HepG2 (cell line): Measurements from ENCODE around the gene CBLN4. TPM values are rescaled to one million over a fixed set of nuclear protein-coding genes. Genes with fewer than 3 reads are reported as not detected.

Source experiments
- ATAC-seq: fragments of 200-7000 bp; cut with Tn5 transposase; 3 replicates; pipeline ENCODE4 v1.9.1; 2020; ENCODE audit warnings: mild to moderate bottlenecking, moderate library complexity
- BruUV-seq: library from RNA; stranded (reverse); fragments of 400-500 nt; replicated peaks from 2 replicates; lab custom pipeline; 2021; lab: Mats Ljungman, UMichigan
- CTCF ChIA-PET: fragments of 300-600 bp; formaldehyde crosslinking; extraction: SDS; loops from one replicate; lab custom pipeline; 2021; ENCODE audit warnings: low total read pairs, inconsistent platforms, low intra/inter-chr PET ratio; lab: Yijun Ruan, JAX
- POLR2A ChIA-PET: fragments of 350-600 bp; sonication (Branson Sonifier 250); formaldehyde crosslinking; loops from one replicate; lab custom pipeline; 2020; ENCODE audit warnings: antibody characterized with exemption, inconsistent platforms; lab: Yijun Ruan, JAX
- DNase-seq: peaks from one replicate; pipeline ENCODE4 v3.0.0-alpha.2; 2015; ENCODE audit warnings: low spot score
- FAIRE-seq: peaks from 3 replicates; lab custom pipeline; 2011; peaks lifted over from hg19 to GRCh38; lab: Jason Lieb, UNC
- H2AFZ ChIP-seq: one replicate; pipeline ENCODE4 v1.6.1; 2011; ENCODE audit warnings: low read length, inconsistent platforms
- H3K27ac ChIP-seq: fragments of 300-600 bp; 3 replicates; pipeline ENCODE4 v1.8.0; 2011; ENCODE audit warnings: mixed run types, mild to moderate bottlenecking, mixed read lengths, low read length, inconsistent platforms; ENCODE audit not compliant: insufficient read depth; ENCODE audit errors: extremely low read length
- H3K27me3 ChIP-seq, 2 experiments: fragments of 200-600 bp in 1 of 2; 2 replicates in 1 of 2; 3 replicates in 1 of 2; pipeline versions ENCODE4 v1.6.0 to v1.8.0; 2011; ENCODE audit warnings: low read length in 2 of 2, mild to moderate bottlenecking in 2 of 2, moderate library complexity in 2 of 2, inconsistent platforms in 1 of 2; ENCODE audit not compliant: insufficient read depth in 2 of 2, control insufficient read depth in 1 of 2
- H3K36me3 ChIP-seq, 2 experiments: fragments of 200-600 bp in 1 of 2; replicated peaks in 1 of 2; 2 replicates in 1 of 2; 3 replicates in 1 of 2; pipeline versions ENCODE4 v1.5.1 to v1.8.0; 2011; ENCODE audit warnings: low read length in 2 of 2, inconsistent platforms in 1 of 2; ENCODE audit not compliant: insufficient read depth in 2 of 2, control insufficient read depth in 1 of 2
- H3K4me1 ChIP-seq: 2 replicates; pipeline ENCODE4 v1.5.1; 2012; ENCODE audit warnings: low read length, inconsistent platforms; ENCODE audit not compliant: insufficient read depth
- H3K4me2 ChIP-seq: 2 replicates; pipeline ENCODE4 v1.6.0; 2011; ENCODE audit warnings: low read depth, low read length, inconsistent platforms
- H3K4me3 ChIP-seq, 3 experiments: fragments of 200-600 bp in 1 of 3; sonication (generic), shearing (Covaris generic) in 1 of 3; replicated peaks in 1 of 3; 2 replicates each; pipeline ENCODE4 v1.5.1; 2011 to 2016; ENCODE audit warnings: low read length in 3 of 3, inconsistent platforms in 2 of 3, low read depth in 2 of 3, mild to moderate bottlenecking in 2 of 3, control low read depth in 1 of 3, mixed read lengths in 1 of 3; ENCODE audit not compliant: insufficient read depth in 1 of 3
- H3K79me2 ChIP-seq: one replicate; pipeline ENCODE4 v1.6.1; 2011; ENCODE audit warnings: low read length, inconsistent platforms; ENCODE audit not compliant: insufficient read depth
- H3K9ac ChIP-seq: 2 replicates; pipeline ENCODE4 v1.6.0; 2011; ENCODE audit warnings: mild to moderate bottlenecking, low read depth, low read length, inconsistent platforms; ENCODE audit not compliant: insufficient read depth
- H3K9me3 ChIP-seq: 2 replicates; pipeline ENCODE4 v1.5.1; 2012; ENCODE audit warnings: mild to moderate bottlenecking, low read length
- H4K20me1 ChIP-seq: 2 replicates; pipeline ENCODE4 v1.6.0; 2011; ENCODE audit warnings: inconsistent platforms, mild to moderate bottlenecking, low read length, moderate library complexity; ENCODE audit not compliant: insufficient read depth
- GLMP ChIP-seq: sonication (generic); formaldehyde crosslinking; IDR thresholded peaks from 2 replicates; pipeline ENCODE4 v1.9.0; 2021; ENCODE audit warnings: missing genetic modification reagents, mild to moderate bottlenecking, borderline replicate concordance
- KLF9 ChIP-seq: IDR thresholded peaks from 2 replicates; pipeline ENCODE4 v1.6.1; 2016; ENCODE audit warnings: low read depth
- MEIS2 ChIP-seq: sonication (generic); formaldehyde crosslinking; IDR thresholded peaks from 2 replicates; pipeline ENCODE4 v1.9.0; 2021; ENCODE audit warnings: mild to moderate bottlenecking, missing genetic modification reagents
- SIX1 ChIP-seq: sonication (generic); formaldehyde crosslinking; IDR thresholded peaks from 2 replicates; pipeline ENCODE4 v1.4.0; 2020; ENCODE audit warnings: missing genetic modification reagents, borderline replicate concordance
- TAF15 ChIP-seq: fragments of 200-400 bp; formaldehyde crosslinking; IDR thresholded peaks from one replicate; pipeline ENCODE4 v1.6.1; 2018; ENCODE audit warnings: mild to moderate bottlenecking, low read depth, low read length; ENCODE audit not compliant: poor library complexity, severe bottlenecking
- TCF12 ChIP-seq, 2 experiments: fragments of 450-650 bp in 1 of 2; sonication (generic) in 1 of 2; formaldehyde crosslinking in 1 of 2; IDR thresholded peaks; 2 replicates each; pipeline versions ENCODE4 v1.6.1 to v1.8.0; 2017 to 2022; ENCODE audit warnings: antibody characterized with exemption in 1 of 2, mild to moderate bottlenecking in 1 of 2, missing genetic modification reagents in 1 of 2, moderate library complexity in 1 of 2
- ZMAT3 ChIP-seq: sonication (generic); formaldehyde crosslinking; conservative IDR thresholded peaks from 2 replicates; pipeline ENCODE4 v1.7.0; 2021; ENCODE audit warnings: missing genetic modification reagents
- ZNF12 ChIP-seq: sonication (generic); formaldehyde crosslinking; IDR thresholded peaks from 2 replicates; pipeline ENCODE4 v1.5.0; 2020; ENCODE audit warnings: missing genetic modification reagents
- ZNF562 ChIP-seq: sonication (generic); formaldehyde crosslinking; IDR thresholded peaks from 2 replicates; pipeline ENCODE4 v1.8.0; 2022; ENCODE audit warnings: missing genetic modification reagents, borderline replicate concordance
- ZZZ3 ChIP-seq: sonication (generic); formaldehyde crosslinking; IDR thresholded peaks from 2 replicates; pipeline ENCODE4 v1.4.0; 2020; ENCODE audit warnings: missing genetic modification reagents, mild to moderate bottlenecking, borderline replicate concordance
- WGBS: methylation state at CpG from one replicate; pipeline ENCODE4 v1.1.6; 2017; ENCODE audit warnings: low lambda C conversion rate; 5-methylcytosine and 5-hydroxymethylcytosine counted together
- in situ Hi-C: cut with HindIII; loops from 2 replicates; pipeline ENCODE4 v1.10.0; 2017; ENCODE audit warnings: low pct_unique_long_range_greater_than_20kb; ENCODE audit not compliant: extremely low pct_ligation_motif_present
- intact Hi-C: fragments of 100-400 bp; cut with micrococcal nuclease; formaldehyde crosslinking; loops from one replicate; pipeline ENCODE4 v1.10.0; 2022; ENCODE audit not compliant: unreplicated experiment
- polyA plus RNA-seq, 8 experiments: library from polyadenylated mRNA; depleted of rRNA in 3 of 8; stranded (reverse) in 7 of 8; unstranded in 1 of 8; fragments of >200 nt; fragmentation: Illumina TruSeq in 4 of 8; extraction: Trizol in 4 of 8; gene quantifications; 2 replicates each; pipeline versions ENCODE4 v1.2.1 to v1.2.3, GENCODE V29; 2011 to 2016; ENCODE audit warnings: low read depth in 4 of 8, missing spikeins in 1 of 8, mixed read lengths in 1 of 8; ENCODE audit not compliant: insufficient read depth in 1 of 8
- total RNA-seq, 5 experiments: library from RNA; depleted of rRNA; stranded (reverse); fragments of >200 nt; fragmentation: Illumina TruSeq; extraction: Trizol; gene quantifications; 2 replicates each; pipeline ENCODE4 v1.2.3, GENCODE V29; 2016; ENCODE audit warnings: low read depth in 1 of 5
- TF ChIP-seq, protein P1 (sequence below): sonication (generic); formaldehyde crosslinking; conservative IDR thresholded peaks from 2 replicates; pipeline ENCODE4 v1.4.0; 2020; ENCODE audit warnings: missing genetic modification reagents
- TF ChIP-seq, protein P2 (sequence below): conservative IDR thresholded peaks from 2 replicates; pipeline ENCODE4 v1.6.1; 2018; ENCODE audit warnings: missing genetic modification reagents

CBLN4 gene
- total and polyA plus RNA-seq, 2 of the 13 experiments (the other 11 are each of a cell fraction or from before 2014, with no cell fraction given) = not detected

DNA sequence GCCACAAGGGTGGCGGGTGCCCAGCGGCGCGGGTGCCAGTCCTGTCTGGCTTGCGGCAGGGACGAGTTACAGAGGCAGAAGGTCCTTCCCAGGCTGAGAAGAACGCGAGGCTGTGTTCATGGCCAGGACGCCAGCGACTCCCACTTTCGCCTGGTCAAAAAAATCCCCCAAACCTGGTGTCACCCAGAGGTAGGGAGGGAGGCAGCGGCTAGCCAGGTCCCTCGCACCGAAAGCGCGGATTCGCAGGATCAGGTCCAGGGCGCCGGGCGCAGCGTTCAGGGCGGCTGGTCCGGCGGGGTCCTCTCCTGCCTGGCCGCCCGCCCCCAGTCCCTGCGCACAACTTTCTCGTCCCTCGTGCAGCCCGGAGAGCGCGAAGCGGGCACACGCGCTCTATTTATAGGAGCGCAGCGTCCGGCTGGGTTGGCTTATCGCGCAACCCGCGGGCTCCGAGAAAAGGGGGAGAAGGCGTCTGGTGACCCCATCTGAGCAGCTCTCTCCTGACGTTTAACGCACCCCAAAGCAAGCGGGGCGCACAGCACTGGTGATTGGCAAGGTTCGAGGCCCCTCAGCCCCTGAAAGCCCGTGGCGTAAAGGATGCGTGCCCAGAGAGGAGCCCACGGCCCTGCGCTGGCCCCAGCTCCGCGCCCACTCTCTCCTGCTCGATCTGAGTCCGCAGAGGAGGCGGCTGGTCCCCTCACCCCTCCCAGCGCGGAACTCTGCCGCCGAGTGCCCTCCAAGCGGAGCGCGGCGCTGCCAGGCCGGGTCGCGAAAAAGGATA is 519 bp downstream of the CBLN4 start:
- no peak overlapping the region for H3K27ac ChIP-seq
- ATAC-seq = no peak
- H3K4me1 ChIP-seq = no peaks in the 10 kb centered on the region
- no peak overlapping the region for H2AFZ ChIP-seq
- no peaks in the 10 kb centered on the region for H3K36me3 ChIP-seq
- no peak overlapping the region for H3K4me3 ChIP-seq
- WGBS = 56% methylated on average over 57 of the region's 70 CpGs
- peaks cover 89% of the 10 kb centered on the region for H3K9me3 ChIP-seq
- H4K20me1 ChIP-seq = no peaks in the 10 kb centered on the region
- H3K27me3 ChIP-seq = no peaks in the 10 kb centered on the region
- no peaks in the 10 kb centered on the region for H3K79me2 ChIP-seq
- BruUV-seq = no TSS peak
- in situ Hi-C loops = no loop called here
- H3K4me2 ChIP-seq = no peak overlapping the region
- no peak for FAIRE-seq
- intact Hi-C loops = no loop called here
- POLR2A ChIA-PET = no interaction called here
- CTCF ChIA-PET = no interaction called here
- no peak overlapping the region for H3K9ac ChIP-seq
- DNase-seq = no peak
- TF ChIP-seq, protein P1, sequence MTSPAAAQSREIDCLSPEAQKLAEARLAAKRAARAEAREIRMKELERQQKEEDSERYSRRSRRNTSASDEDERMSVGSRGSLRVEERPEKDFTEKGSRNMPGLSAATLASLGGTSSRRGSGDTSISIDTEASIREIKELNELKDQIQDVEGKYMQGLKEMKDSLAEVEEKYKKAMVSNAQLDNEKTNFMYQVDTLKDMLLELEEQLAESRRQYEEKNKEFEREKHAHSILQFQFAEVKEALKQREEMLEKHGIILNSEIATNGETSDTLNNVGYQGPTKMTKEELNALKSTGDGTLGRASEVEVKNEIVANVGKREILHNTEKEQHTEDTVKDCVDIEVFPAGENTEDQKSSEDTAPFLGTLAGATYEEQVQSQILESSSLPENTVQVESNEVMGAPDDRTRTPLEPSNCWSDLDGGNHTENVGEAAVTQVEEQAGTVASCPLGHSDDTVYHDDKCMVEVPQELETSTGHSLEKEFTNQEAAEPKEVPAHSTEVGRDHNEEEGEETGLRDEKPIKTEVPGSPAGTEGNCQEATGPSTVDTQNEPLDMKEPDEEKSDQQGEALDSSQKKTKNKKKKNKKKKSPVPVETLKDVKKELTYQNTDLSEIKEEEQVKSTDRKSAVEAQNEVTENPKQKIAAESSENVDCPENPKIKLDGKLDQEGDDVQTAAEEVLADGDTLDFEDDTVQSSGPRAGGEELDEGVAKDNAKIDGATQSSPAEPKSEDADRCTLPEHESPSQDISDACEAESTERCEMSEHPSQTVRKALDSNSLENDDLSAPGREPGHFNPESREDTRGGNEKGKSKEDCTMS (CRISPR knock-in tag) = no peak
- TF ChIP-seq KLF9 = no peak
- TF ChIP-seq, protein P2, sequence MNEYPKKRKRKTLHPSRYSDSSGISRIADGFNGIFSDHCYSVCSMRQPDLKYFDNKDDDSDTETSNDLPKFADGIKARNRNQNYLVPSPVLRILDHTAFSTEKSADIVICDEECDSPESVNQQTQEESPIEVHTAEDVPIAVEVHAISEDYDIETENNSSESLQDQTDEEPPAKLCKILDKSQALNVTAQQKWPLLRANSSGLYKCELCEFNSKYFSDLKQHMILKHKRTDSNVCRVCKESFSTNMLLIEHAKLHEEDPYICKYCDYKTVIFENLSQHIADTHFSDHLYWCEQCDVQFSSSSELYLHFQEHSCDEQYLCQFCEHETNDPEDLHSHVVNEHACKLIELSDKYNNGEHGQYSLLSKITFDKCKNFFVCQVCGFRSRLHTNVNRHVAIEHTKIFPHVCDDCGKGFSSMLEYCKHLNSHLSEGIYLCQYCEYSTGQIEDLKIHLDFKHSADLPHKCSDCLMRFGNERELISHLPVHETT (CRISPR knock-in tag) = no peak
- TF ChIP-seq TAF15 = no peak
- no peak for TF ChIP-seq SIX1 (CRISPR knock-in tag)
- no peak for TF ChIP-seq ZMAT3 (CRISPR knock-in tag)
- TF ChIP-seq TCF12 (IDR thresholded peaks at IDR 0.05) = no peak
- TF ChIP-seq TCF12 (CRISPR knock-in tag; IDR thresholded peaks at IDR 0.05) = no peak
- no peak for TF ChIP-seq ZZZ3 (CRISPR knock-in tag)
- no peak for TF ChIP-seq GLMP (CRISPR knock-in tag)
- no peak for TF ChIP-seq ZNF562 (CRISPR knock-in tag)
- no peak for TF ChIP-seq ZNF12 (CRISPR knock-in tag)
- no peak for TF ChIP-seq MEIS2 (CRISPR knock-in tag)
